GM18951 (cell line): Measurements from ENCODE around the gene MYH7B.

Source experiments
- POLR2A ChIP-seq: IDR thresholded peaks from 4 replicates; pipeline ENCODE4 v1.6.1; 2011; ENCODE audit warnings: mild to moderate bottlenecking; ENCODE audit not compliant: insufficient read length, insufficient read depth; ENCODE audit errors: extremely low read depth
- in situ Hi-C: fragments of 300-500 bp; cut with MboI; formaldehyde crosslinking; loops from one replicate; pipeline ENCODE4 v1.12.0; 2022; ENCODE audit warnings: low sequenced_read_pairs, mixed read lengths, inconsistent platforms; ENCODE audit not compliant: unreplicated experiment

Gene MYH7B

GRCh38 chr20:34995192-34995591 is 39.5 kb downstream of the MYH7B start:
- TF ChIP-seq POLR2A, result no peak
- in situ Hi-C loops, result no loop called here

GRCh38 chr20:34995696-34996095 is 40.0 kb downstream of the MYH7B start:
- TF ChIP-seq POLR2A, result no peak
- in situ Hi-C loops, result no loop called here

- TF ChIP-seq POLR2A, result no peak
- in situ Hi-C loops, result no loop called here
These were observed 40.8 kb downstream of the MYH7B start for GRCh38 chr20:34996243-34997028.

GRCh38 chr20:34997131-34997561 is 41.5 kb downstream of the MYH7B start:
- in situ Hi-C loops, result no loop called here
- TF ChIP-seq POLR2A, result no peak

- in situ Hi-C loops, result no loop called here
- TF ChIP-seq POLR2A, result no peak
These were observed 42.1 kb downstream of the MYH7B start for GRCh38 chr20:34997774-34998173.

GRCh38 chr20:34998331-34998950 is 42.8 kb downstream of the MYH7B start:
- in situ Hi-C loops, result no loop called here
- no peak for TF ChIP-seq POLR2A

- in situ Hi-C loops, result no loop called here
- TF ChIP-seq POLR2A, result no peak
These were observed 43.4 kb downstream of the MYH7B start for GRCh38 chr20:34999021-34999451.

- in situ Hi-C loops, result no loop called here
These were observed 44.1 kb downstream of the MYH7B start for GRCh38 chr20:34999782-35000181.

GRCh38 chr20:35000311-35000921 is 44.7 kb downstream of the MYH7B start:
- TF ChIP-seq POLR2A, result no peak
- in situ Hi-C loops, result no loop called here

More at GRCh38 chr20:34999782-35000181, 44.1 kb downstream of the MYH7B start:
- no peak for TF ChIP-seq POLR2A

- in situ Hi-C loops, result no loop called here
- no peak for TF ChIP-seq POLR2A
These were observed 45.4 kb downstream of the MYH7B start for GRCh38 chr20:35000922-35001595.

- in situ Hi-C loops, result no loop called here
These were observed 46.1 kb downstream of the MYH7B start for GRCh38 chr20:35001596-35002362.

GRCh38 chr20:35002426-35003210 is 47.0 kb downstream of the MYH7B start:
- in situ Hi-C loops, result no loop called here
- TF ChIP-seq POLR2A, result no peak

More at GRCh38 chr20:35001596-35002362, 46.1 kb downstream of the MYH7B start:
- TF ChIP-seq POLR2A, result no peak
